ENCODE measurements around the gene C11orf98.

GRCh38 chr11:62615521-62615920, 49.5 kb downstream of the C11orf98 start:
- no peak for TF ChIP-seq CTCF (IDR thresholded peaks at IDR 0.05; ENCODE audit: insufficient read depth, low read length, poor library complexity, severe bottlenecking)
- no peak for TF ChIP-seq EZH2phosphoT487 (conservative IDR thresholded peaks at IDR 0.05; ENCODE audit: low read length)
